ENCODE measurements around the gene ERAL1. TPM values are rescaled to one million over a fixed set of nuclear protein-coding genes. Genes with fewer than 3 reads are reported as not detected.
A peak's percentile ranks its signal among the peaks of the same experiment; 100 is the strongest.
"Not testable (repeated sequence)": the region's sequence is repeated elsewhere in the genome, so short reads cannot be mapped to it uniquely, and the experiment has no call there.

Gene ERAL1
- total RNA-seq, 1 experiment from 2014 or later: 70.1 TPM

GRCh38 chr17:28828294-28829040 is 26.3 kb upstream of the ERAL1 start (continued):
- TF ChIP-seq, protein P1, sequence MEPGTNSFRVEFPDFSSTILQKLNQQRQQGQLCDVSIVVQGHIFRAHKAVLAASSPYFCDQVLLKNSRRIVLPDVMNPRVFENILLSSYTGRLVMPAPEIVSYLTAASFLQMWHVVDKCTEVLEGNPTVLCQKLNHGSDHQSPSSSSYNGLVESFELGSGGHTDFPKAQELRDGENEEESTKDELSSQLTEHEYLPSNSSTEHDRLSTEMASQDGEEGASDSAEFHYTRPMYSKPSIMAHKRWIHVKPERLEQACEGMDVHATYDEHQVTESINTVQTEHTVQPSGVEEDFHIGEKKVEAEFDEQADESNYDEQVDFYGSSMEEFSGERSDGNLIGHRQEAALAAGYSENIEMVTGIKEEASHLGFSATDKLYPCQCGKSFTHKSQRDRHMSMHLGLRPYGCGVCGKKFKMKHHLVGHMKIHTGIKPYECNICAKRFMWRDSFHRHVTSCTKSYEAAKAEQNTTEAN (CRISPR knock-in tag; IDR thresholded peaks at IDR 0.05): no peak
- TF ChIP-seq RELA (CRISPR knock-in tag; IDR thresholded peaks at IDR 0.05; ENCODE audit: borderline replicate concordance): no peak
- TF ChIP-seq NFE2L1 (CRISPR knock-in tag; IDR thresholded peaks at IDR 0.05): no peak

DNA sequence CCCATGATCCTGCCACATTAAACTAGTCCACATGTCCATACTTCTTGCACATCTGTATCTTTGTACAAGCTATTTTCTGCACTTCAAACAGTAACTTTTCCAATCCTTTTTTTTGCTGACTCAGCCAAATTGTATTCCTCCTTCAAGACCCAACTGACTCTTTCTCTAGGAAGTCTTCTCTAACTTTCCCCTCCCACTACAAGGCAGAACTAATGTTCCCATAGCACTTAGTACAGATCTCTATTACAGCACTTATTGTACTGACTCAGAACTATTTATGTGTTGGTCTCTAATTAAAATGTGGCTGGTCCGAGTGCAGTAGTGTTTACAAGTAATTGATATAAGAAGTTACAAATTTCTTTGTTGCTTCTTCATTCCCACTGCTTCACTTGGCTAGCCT is 20.4 kb upstream of the ERAL1 start:
- CTCF ChIA-PET: interaction anchor here (2.1 kb wide), 1 partner anchor 70 kb away, joined by 7 read pairs; no protein-coding TSS in a partner anchor

DNA sequence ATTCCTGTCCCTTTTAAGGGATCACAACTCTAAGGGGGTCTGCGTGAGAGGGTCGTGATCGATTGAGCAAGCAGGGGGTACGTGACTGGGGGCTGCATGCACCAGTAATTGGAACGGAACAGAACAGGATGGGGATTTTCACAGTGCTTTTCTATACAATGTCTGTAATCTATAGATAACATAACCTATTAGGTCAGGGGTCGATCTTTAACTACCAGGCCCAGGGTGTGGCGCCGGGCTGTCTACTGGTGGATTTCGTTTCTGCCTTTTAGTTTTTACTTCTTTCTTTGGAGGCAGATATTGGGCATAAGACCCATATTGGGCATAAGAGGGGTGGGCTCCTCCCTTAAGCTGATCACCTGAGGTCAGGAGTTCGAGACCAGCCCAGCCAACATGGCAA is 18.3 kb upstream of the ERAL1 start:
- H3K9me3 Mint-ChIP-seq; H3K4me3 Mint-ChIP-seq; ATAC-seq; H3K27me3 Mint-ChIP-seq (ENCODE audit: low read depth); POLR2A ChIA-PET; H3K4me1 Mint-ChIP-seq; H3K36me3 Mint-ChIP-seq: not testable (repeated sequence)
- peak overlapping the region; percentile 91 for H3K27ac Mint-ChIP-seq
- peak; percentile 3 for DNase-seq (ENCODE audit: low spot score)
- CTCF ChIA-PET: interaction anchor here (0.6 kb wide), 1 partner anchor 36 kb away, joined by 3 read pairs; no protein-coding TSS in a partner anchor

More for the DNA sequence above, 20.4 kb upstream of the ERAL1 start:
- no peak for DNase-seq (ENCODE audit: low spot score)
- H3K9me3 Mint-ChIP-seq: peaks cover 2% of the 10 kb centered on the region; the same call in 1 of the 2 replicates
- no peaks in the 10 kb centered on the region for H3K27me3 Mint-ChIP-seq (ENCODE audit: low read depth)
- H3K4me3 Mint-ChIP-seq: no peak overlapping the region
- H3K4me1 Mint-ChIP-seq: peaks cover 3% of the 10 kb centered on the region
- H3K27ac Mint-ChIP-seq: peak overlapping the region; percentile 55
- POLR2A ChIA-PET: no interaction called here
- H3K36me3 Mint-ChIP-seq: peaks cover 17% of the 10 kb centered on the region
- TF ChIP-seq SMAD3 (CRISPR knock-in tag; IDR thresholded peaks at IDR 0.05; ENCODE audit: borderline replicate concordance) (no peak), ZNF512 (CRISPR knock-in tag; IDR thresholded peaks at IDR 0.05; ENCODE audit: borderline replicate concordance) (no peak), MAX (CRISPR knock-in tag; IDR thresholded peaks at IDR 0.05) (no peak)
- TF ChIP-seq, protein P2, sequence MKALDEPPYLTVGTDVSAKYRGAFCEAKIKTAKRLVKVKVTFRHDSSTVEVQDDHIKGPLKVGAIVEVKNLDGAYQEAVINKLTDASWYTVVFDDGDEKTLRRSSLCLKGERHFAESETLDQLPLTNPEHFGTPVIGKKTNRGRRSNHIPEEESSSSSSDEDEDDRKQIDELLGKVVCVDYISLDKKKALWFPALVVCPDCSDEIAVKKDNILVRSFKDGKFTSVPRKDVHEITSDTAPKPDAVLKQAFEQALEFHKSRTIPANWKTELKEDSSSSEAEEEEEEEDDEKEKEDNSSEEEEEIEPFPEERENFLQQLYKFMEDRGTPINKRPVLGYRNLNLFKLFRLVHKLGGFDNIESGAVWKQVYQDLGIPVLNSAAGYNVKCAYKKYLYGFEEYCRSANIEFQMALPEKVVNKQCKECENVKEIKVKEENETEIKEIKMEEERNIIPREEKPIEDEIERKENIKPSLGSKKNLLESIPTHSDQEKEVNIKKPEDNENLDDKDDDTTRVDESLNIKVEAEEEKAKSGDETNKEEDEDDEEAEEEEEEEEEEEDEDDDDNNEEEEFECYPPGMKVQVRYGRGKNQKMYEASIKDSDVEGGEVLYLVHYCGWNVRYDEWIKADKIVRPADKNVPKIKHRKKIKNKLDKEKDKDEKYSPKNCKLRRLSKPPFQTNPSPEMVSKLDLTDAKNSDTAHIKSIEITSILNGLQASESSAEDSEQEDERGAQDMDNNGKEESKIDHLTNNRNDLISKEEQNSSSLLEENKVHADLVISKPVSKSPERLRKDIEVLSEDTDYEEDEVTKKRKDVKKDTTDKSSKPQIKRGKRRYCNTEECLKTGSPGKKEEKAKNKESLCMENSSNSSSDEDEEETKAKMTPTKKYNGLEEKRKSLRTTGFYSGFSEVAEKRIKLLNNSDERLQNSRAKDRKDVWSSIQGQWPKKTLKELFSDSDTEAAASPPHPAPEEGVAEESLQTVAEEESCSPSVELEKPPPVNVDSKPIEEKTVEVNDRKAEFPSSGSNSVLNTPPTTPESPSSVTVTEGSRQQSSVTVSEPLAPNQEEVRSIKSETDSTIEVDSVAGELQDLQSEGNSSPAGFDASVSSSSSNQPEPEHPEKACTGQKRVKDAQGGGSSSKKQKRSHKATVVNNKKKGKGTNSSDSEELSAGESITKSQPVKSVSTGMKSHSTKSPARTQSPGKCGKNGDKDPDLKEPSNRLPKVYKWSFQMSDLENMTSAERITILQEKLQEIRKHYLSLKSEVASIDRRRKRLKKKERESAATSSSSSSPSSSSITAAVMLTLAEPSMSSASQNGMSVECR (CRISPR knock-in tag; IDR thresholded peaks at IDR 0.05; ENCODE audit: borderline replicate concordance): no peak
- no peak for ATAC-seq

- peak overlapping the region; percentile 86 for H3K27ac Mint-ChIP-seq
- DNase-seq (ENCODE audit: low spot score) (no peak), ATAC-seq (no peak)
- POLR2A ChIA-PET: no interaction called here
- no peaks in the 10 kb centered on the region for H3K9me3 Mint-ChIP-seq
- no peaks in the 10 kb centered on the region for H3K27me3 Mint-ChIP-seq (ENCODE audit: low read depth)
- peaks cover 15% of the 10 kb centered on the region for H3K4me1 Mint-ChIP-seq
- CTCF ChIA-PET: interaction anchor here (1.0 kb wide), 1 partner anchor 10 kb away, joined by 3 read pairs; no protein-coding TSS in a partner anchor
- no peak overlapping the region for H3K4me3 Mint-ChIP-seq
- peaks cover 6% of the 10 kb centered on the region for H3K36me3 Mint-ChIP-seq
- TF ChIP-seq ZNF512 (CRISPR knock-in tag; IDR thresholded peaks at IDR 0.05; ENCODE audit: borderline replicate concordance) (no peak), TP53 (CRISPR knock-in tag; IDR thresholded peaks at IDR 0.05) (no peak), ZNF396 (CRISPR knock-in tag; IDR thresholded peaks at IDR 0.05; ENCODE audit: borderline replicate concordance) (no peak), ZBTB21 (CRISPR knock-in tag; IDR thresholded peaks at IDR 0.05; ENCODE audit: borderline replicate concordance) (no peak), MLX (CRISPR knock-in tag; IDR thresholded peaks at IDR 0.05) (no peak), NR1H2 (CRISPR knock-in tag; IDR thresholded peaks at IDR 0.05) (no peak)
- TF ChIP-seq, protein P3, sequence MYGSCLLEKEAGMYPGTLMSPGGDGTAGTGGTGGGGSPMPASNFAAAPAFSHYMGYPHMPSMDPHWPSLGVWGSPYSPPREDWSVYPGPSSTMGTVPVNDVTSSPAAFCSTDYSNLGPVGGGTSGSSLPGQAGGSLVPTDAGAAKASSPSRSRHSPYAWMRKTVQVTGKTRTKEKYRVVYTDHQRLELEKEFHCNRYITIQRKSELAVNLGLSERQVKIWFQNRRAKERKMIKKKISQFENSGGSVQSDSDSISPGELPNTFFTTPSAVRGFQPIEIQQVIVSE (CRISPR knock-in tag; IDR thresholded peaks at IDR 0.05; ENCODE audit: borderline replicate concordance): no peak
- TF ChIP-seq, protein P4, sequence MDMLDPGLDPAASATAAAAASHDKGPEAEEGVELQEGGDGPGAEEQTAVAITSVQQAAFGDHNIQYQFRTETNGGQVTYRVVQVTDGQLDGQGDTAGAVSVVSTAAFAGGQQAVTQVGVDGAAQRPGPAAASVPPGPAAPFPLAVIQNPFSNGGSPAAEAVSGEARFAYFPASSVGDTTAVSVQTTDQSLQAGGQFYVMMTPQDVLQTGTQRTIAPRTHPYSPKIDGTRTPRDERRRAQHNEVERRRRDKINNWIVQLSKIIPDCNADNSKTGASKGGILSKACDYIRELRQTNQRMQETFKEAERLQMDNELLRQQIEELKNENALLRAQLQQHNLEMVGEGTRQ (CRISPR knock-in tag; IDR thresholded peaks at IDR 0.05): no peak
Observed at GRCh38 chr17:28839221-28839620, 15.6 kb upstream of the ERAL1 start.

Measured in WTC11 (cell line).